Prostate gland (tissue), 2 donors: ENCODE data around the gene C10orf62.

Source experiments
- CTCF ChIP-seq, 4 experiments: fragments of 200-600 bp in 2 of 4; fragments of 450-650 bp in 2 of 4; sonication (generic) in 2 of 4; IDR thresholded peaks; 1 replicate in 3 of 4; 2 replicates in 1 of 4; pipeline ENCODE4 v1.5.1; 2016 to 2019; ENCODE audit warnings: antibody characterized with exemption in 4 of 4, mild to moderate bottlenecking in 2 of 4, moderate library complexity in 2 of 4
- POLR2A ChIP-seq: fragments of 450-650 bp; IDR thresholded peaks from one replicate; pipeline ENCODE4 v1.6.1; 2016; ENCODE audit warnings: antibody characterized with exemption, mild to moderate bottlenecking
- POLR2AphosphoS5 ChIP-seq: sonication (generic); formaldehyde crosslinking; IDR thresholded peaks from one replicate; pipeline ENCODE4 v1.6.1; 2017; ENCODE audit warnings: antibody characterized with exemption

- no peak for TF ChIP-seq CTCF (IDR thresholded peaks at IDR 0.05)
- TF ChIP-seq POLR2A, result no peak
- TF ChIP-seq POLR2AphosphoS5, result no peak
Measured at GRCh38 chr10:97573672-97574071, 15.8 kb upstream of the C10orf62 start.
